Measurements from ENCODE around the gene CCKAR. TPM values are rescaled to one million over a fixed set of nuclear protein-coding genes. Genes with fewer than 3 reads are reported as not detected.

CCKAR gene
- total RNA-seq, 2 experiments from 2014 or later, result not detected

DNA sequence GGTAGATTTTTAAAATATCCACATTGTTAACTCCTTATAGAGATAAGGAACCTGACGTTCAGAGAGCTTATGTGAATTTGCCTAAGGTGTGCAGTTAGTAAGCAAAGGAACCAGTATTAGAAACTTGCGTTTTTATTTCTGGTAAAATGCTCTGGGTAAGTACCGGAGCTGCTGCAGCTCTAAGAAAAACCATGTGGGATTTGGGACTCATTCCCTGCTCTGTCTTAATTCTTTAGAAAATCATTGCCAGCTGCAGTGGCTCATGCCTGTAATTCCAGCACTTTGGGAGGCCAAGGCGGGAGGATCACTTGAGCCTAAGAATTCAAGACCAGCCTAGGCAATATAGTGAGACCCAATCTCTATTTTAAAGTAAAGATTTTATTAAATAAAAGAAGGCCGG is 5.8 kb downstream of the CCKAR start:
- ChIA-PET POLR2A (no interaction called here), CTCF (no interaction called here)
- H3K36me3 Mint-ChIP-seq (ENCODE audit: low read depth), result no peaks in the 10 kb centered on the region
- H3K4me1 Mint-ChIP-seq (ENCODE audit: low read depth), result no peaks in the 10 kb centered on the region
- H3K9me3 Mint-ChIP-seq (ENCODE audit: insufficient read depth), result no peaks in the 10 kb centered on the region
- ATAC-seq (no peak), DNase-seq (no peak)
- peaks cover 4% of the 10 kb centered on the region for H3K27me3 Mint-ChIP-seq (ENCODE audit: low read depth)
- no peak overlapping the region for H3K4me3 Mint-ChIP-seq
- no peak overlapping the region for H3K27ac Mint-ChIP-seq

DNA sequence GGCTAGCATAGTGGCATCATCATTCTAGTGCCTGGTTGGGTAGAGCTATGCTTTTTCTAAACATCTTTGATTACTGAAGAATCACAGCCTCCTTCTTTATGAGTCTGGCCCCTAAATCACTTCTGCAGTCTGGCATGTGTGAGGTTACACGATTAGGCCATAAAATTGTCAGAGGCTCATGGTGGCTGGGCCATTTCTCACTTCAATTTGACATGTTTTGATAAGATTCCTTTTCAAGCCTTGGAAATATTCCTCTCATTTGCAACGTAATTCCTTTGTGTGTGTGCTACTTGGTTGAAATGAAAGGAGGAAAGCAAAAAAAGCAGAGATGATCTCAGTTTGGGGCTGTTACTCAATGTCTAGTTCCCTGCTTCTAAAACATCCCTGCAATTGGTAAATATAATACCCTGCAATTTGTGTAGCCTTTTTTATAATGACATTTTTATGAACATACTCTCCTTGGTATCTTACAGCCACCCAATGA is 6.2 kb downstream of the CCKAR start:
- H3K4me1 Mint-ChIP-seq (ENCODE audit: low read depth), result no peaks in the 10 kb centered on the region
- H3K27ac Mint-ChIP-seq, result no peak overlapping the region
- CTCF ChIA-PET, result no interaction called here
- no peaks in the 10 kb centered on the region for H3K36me3 Mint-ChIP-seq (ENCODE audit: low read depth)
- H3K4me3 Mint-ChIP-seq, result no peak overlapping the region
- peaks cover 4% of the 10 kb centered on the region for H3K27me3 Mint-ChIP-seq (ENCODE audit: low read depth)
- ATAC-seq (no peak), DNase-seq (no peak)
- no peaks in the 10 kb centered on the region for H3K9me3 Mint-ChIP-seq (ENCODE audit: insufficient read depth)
- POLR2A ChIA-PET, result no interaction called here

DNA sequence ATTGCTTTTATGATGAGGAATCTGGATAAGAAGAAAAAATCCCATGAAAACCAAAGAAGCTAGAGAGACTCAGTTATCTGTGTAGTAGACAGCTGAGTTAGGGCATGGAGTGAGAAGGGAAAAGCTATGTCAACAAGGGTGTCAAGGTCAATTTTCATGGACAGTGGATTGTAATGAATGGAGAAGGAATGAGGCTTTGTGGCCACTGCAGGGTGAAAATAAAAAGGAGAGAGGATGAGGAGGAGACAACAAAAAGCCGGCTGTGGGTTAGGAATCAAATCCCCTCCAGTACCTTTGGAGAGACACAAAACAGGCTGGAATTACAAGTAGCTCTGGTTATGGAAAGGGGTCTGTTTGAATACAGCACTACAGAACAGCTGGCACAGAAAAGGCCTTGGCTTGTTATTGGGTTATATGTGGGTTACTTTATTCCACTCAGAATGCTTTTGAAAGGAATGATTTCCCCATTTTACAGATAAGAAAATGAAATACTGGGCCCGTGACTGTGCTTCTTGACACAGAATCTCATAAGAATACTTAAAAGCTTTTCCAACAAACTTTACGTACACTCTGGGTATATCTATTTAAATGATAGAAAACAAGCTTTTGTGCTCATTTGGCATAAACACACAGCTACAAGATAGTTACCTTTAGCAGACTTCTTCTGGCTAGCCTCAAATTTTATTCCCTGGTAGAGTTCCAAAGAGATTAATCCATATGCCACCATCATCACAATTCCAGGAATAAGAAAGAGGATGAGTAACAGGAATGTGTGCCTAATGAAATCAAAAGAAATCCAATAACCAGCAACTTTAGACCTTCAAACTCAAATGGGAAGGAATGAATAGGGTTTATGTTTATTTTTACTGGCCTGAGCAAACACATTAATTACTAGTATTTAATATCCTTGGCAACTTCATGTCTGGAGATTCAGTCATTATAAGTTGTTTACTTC is 7.5 kb downstream of the CCKAR start:
- ATAC-seq (no peak), DNase-seq (no peak)
- H3K4me3 Mint-ChIP-seq, result no peak overlapping the region
- H3K36me3 Mint-ChIP-seq (ENCODE audit: low read depth), result no peaks in the 10 kb centered on the region
- H3K27me3 Mint-ChIP-seq (ENCODE audit: low read depth), result no peaks in the 10 kb centered on the region
- H3K27ac Mint-ChIP-seq, result no peak overlapping the region
- POLR2A ChIA-PET, result no interaction called here
- CTCF ChIA-PET, result no interaction called here
- H3K4me1 Mint-ChIP-seq (ENCODE audit: low read depth), result no peaks in the 10 kb centered on the region
- H3K9me3 Mint-ChIP-seq (ENCODE audit: insufficient read depth), result no peaks in the 10 kb centered on the region

DNA sequence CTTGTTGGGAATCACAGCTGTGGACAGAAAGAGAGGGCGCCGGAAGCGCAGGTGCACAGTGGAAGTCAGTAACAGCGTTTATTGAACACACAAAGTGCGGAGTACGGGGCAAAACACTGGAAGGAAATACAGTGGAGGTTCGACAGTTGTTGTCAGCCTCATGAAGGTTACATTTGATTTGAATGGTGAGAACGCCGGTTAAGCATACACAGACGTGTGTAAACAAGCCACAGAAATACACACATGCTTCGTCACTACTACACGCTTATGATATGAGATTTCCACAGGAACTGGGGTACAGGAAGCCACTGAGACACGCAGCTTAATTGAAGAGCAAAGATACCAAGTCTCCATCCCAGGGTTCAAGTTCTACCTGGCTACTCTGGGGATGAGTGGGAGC is 12.0 kb downstream of the CCKAR start:
- Mint-ChIP-seq H3K27ac (no peak overlapping the region), H3K9me3 (ENCODE audit: insufficient read depth) (no peaks in the 10 kb centered on the region), H3K4me3 (no peak overlapping the region), H3K36me3 (ENCODE audit: low read depth) (no peaks in the 10 kb centered on the region), H3K4me1 (ENCODE audit: low read depth) (no peaks in the 10 kb centered on the region), H3K27me3 (ENCODE audit: low read depth) (no peaks in the 10 kb centered on the region)
- ATAC-seq (no peak), DNase-seq (no peak)
- ChIA-PET CTCF (no interaction called here), POLR2A (no interaction called here)

DNA sequence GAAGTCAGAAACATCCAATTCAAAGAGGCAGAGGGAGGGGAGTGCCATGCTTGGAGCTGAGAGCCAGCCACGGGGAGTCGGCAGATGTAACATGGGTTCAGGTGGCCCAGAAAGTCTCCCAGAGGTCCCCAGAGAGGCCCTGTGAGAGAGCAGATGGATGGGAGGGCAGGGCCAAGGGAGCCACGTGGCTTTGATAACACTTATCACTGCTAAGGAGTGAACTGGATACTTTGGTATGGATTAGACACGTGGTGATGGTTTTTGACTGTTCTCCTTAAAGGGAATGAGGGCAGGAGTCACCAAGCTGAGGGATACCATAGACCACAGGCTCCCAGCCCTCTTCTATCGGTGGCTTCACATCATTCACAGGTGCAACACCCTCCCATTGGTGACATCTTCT is 13.7 kb downstream of the CCKAR start:
- ATAC-seq (no peak), DNase-seq (no peak)
- H3K27me3 Mint-ChIP-seq (ENCODE audit: low read depth), result no peaks in the 10 kb centered on the region
- no peaks in the 10 kb centered on the region for H3K4me1 Mint-ChIP-seq (ENCODE audit: low read depth)
- no peaks in the 10 kb centered on the region for H3K9me3 Mint-ChIP-seq (ENCODE audit: insufficient read depth)
- H3K36me3 Mint-ChIP-seq (ENCODE audit: low read depth), result no peaks in the 10 kb centered on the region
- no peak overlapping the region for H3K4me3 Mint-ChIP-seq
- POLR2A ChIA-PET, result no interaction called here
- no peak overlapping the region for H3K27ac Mint-ChIP-seq
- CTCF ChIA-PET, result no interaction called here

DNA sequence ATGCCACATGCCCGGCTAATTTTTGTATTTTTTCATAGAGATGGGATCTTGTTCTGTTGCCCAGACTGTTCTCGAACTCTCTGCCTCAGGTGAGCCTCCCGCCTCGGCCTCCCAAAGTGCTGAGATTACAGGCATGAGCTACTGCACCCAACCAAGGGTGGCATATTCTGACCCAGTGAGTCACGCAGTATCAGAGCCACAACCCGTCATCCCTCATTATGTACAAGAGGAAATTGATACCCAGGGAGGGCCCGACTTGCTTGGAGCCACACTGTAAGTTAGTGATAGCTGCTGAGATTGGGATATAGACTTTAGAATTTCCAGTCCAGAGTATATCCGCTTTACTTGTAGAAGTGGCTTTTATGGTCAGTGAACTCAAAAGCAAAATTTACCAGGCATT is 14.6 kb downstream of the CCKAR start:
- CTCF ChIA-PET, result no interaction called here
- H3K27me3 Mint-ChIP-seq (ENCODE audit: low read depth), result peaks cover under 1% of the 10 kb centered on the region
- no peak overlapping the region for H3K4me3 Mint-ChIP-seq
- no peaks in the 10 kb centered on the region for H3K9me3 Mint-ChIP-seq (ENCODE audit: insufficient read depth)
- no peaks in the 10 kb centered on the region for H3K36me3 Mint-ChIP-seq (ENCODE audit: low read depth)
- ATAC-seq (no peak), DNase-seq (no peak)
- H3K4me1 Mint-ChIP-seq (ENCODE audit: low read depth), result no peaks in the 10 kb centered on the region
- H3K27ac Mint-ChIP-seq, result no peak overlapping the region
- POLR2A ChIA-PET, result no interaction called here

DNA sequence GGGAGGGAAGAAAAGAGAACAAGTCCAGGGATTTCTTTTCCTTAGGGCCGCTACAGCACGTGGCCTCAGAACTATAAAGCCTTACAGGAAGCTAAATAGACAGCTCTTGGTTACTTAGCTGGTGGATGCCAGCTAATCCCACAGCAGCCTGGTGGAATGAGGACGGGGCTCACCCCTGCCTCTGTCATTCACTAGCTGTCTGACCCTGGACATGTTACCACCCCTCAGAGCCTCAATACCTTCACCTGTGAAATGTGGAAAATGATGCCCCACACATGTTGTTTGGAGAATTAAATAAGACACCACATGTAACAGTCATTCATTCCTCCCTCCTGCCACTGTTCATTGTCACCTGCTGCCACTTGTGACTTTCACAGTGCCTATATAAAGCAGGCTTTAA is 15.7 kb downstream of the CCKAR start:
- Mint-ChIP-seq H3K4me3 (no peak overlapping the region), H3K27ac (no peak overlapping the region), H3K27me3 (ENCODE audit: low read depth) (peaks cover 6% of the 10 kb centered on the region), H3K4me1 (ENCODE audit: low read depth) (no peaks in the 10 kb centered on the region), H3K36me3 (ENCODE audit: low read depth) (no peaks in the 10 kb centered on the region), H3K9me3 (ENCODE audit: insufficient read depth) (no peaks in the 10 kb centered on the region)
- ChIA-PET POLR2A (no interaction called here), CTCF (no interaction called here)
- no peak for DNase-seq
- no peak for ATAC-seq

DNA sequence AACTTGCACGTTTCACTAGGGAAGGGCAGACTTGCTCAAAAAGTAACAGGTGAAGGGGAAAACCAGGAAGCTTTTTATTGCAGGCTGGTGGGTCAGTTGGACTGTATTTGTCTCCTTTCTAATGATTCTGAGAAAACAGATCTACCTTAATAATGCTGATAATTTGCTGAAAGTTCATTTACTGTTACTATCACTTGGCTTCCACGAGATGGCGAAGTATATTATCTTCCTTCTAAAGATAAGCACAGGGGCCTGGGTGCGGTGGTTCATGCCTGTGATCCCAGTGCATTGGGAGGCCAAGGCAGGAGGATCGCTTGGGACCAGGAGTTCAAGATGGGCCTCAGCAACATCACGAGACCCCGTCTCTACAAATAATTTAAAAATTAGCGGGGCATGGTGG is 16.4 kb downstream of the CCKAR start:
- CTCF ChIA-PET, result no interaction called here
- no peak for DNase-seq
- Mint-ChIP-seq H3K4me3 (no peak overlapping the region), H3K27ac (no peak overlapping the region), H3K27me3 (ENCODE audit: low read depth) (peaks cover 6% of the 10 kb centered on the region), H3K36me3 (ENCODE audit: low read depth) (no peaks in the 10 kb centered on the region), H3K4me1 (ENCODE audit: low read depth) (no peaks in the 10 kb centered on the region), H3K9me3 (ENCODE audit: insufficient read depth) (no peaks in the 10 kb centered on the region)
- POLR2A ChIA-PET, result no interaction called here
- ATAC-seq, result no peak

DNA sequence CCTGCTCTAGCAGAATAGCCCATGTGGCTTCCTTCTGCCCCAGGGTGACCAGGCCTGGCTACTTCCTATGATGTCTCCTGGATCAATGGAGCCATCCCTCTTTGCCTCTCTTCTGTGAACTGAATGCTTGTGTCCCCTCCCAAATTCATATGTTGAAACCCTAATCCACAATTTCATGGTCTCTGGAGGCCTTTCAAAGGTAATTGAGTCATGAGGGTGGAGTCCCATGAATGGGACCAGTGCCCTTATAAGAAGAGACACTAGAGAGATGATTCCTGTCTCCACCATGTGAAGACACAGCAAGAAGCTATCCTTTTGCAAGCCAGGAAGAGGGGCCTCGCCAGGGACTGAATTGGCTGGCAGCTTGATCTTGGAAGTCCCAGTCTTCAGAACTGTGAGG is 18.4 kb downstream of the CCKAR start:
- no peak overlapping the region for H3K27ac Mint-ChIP-seq
- H3K9me3 Mint-ChIP-seq (ENCODE audit: insufficient read depth), result no peaks in the 10 kb centered on the region
- H3K27me3 Mint-ChIP-seq (ENCODE audit: low read depth), result peaks cover 6% of the 10 kb centered on the region
- ATAC-seq (no peak), DNase-seq (no peak)
- H3K4me3 Mint-ChIP-seq, result no peak overlapping the region
- CTCF ChIA-PET, result interaction anchor here (1.0 kb wide), 1 partner anchor 534 kb away, joined by 3 read pairs; no protein-coding TSS in a partner anchor
- no peaks in the 10 kb centered on the region for H3K4me1 Mint-ChIP-seq (ENCODE audit: low read depth)
- POLR2A ChIA-PET, result no interaction called here
- H3K36me3 Mint-ChIP-seq (ENCODE audit: low read depth), result no peaks in the 10 kb centered on the region

DNA sequence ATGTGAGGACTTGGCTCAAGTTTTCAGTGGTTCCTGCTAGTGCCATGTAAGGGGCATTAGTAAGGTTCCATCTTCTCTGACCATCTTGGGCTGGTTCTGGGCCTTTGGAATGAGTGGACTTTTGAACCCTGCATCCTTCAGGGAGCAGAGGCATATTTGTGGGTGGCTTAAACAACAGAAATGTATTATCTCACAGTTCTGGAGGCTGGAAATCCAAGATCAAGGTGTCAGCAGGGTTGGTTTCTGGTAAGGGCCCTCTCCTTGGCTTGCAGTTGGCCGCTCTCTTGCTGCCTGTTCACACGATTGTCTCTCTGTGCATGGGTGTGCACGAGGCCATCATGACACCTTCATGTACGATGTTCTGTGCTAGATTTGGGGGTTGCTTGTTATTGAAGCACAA is 21.3 kb downstream of the CCKAR start:
- Mint-ChIP-seq H3K27ac (no peak overlapping the region), H3K9me3 (ENCODE audit: insufficient read depth) (no peaks in the 10 kb centered on the region), H3K27me3 (ENCODE audit: low read depth) (peaks cover 6% of the 10 kb centered on the region), H3K4me1 (ENCODE audit: low read depth) (no peaks in the 10 kb centered on the region), H3K36me3 (ENCODE audit: low read depth) (no peaks in the 10 kb centered on the region), H3K4me3 (no peak overlapping the region)
- no peak for DNase-seq
- CTCF ChIA-PET, result no interaction called here
- no peak for ATAC-seq
- POLR2A ChIA-PET, result no interaction called here

DNA sequence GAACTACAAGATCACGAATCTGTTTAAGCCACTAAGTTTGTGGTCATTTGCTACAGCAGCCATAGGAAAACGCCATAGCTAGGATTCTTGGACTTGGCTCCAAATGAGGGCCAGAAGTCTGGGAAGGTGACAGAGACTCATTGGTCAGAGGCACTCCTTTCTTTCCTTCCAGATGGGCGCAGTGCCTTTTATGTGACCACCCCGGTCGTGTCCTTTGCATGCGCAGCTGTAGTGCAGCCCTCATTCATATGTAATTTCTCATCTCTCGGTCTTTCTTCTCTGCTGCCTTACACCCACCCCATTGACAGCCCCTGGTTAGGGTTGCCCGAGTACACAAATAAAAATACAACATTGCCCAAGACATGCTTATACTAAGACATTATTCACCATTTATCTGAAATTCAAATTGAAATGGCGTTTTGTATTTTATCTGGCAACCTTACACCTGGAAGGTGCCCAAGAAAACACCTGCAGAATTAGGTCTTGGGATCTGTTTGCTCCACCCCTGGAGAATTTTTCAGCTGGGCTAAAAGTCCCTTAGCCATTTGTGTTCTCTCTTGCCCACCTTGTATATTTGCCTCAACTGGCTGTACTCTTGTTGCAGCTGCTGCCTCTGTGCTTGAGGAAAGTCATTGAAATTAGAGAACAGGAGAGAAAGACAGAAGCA is 21.9 kb downstream of the CCKAR start:
- H3K4me3 Mint-ChIP-seq, result no peak overlapping the region
- ATAC-seq (no peak), DNase-seq (no peak)
- ChIA-PET POLR2A (no interaction called here), CTCF (no interaction called here)
- no peaks in the 10 kb centered on the region for H3K9me3 Mint-ChIP-seq (ENCODE audit: insufficient read depth)
- no peaks in the 10 kb centered on the region for H3K36me3 Mint-ChIP-seq (ENCODE audit: low read depth)
- H3K27me3 Mint-ChIP-seq (ENCODE audit: low read depth), result peaks cover 6% of the 10 kb centered on the region
- no peak overlapping the region for H3K27ac Mint-ChIP-seq
- no peaks in the 10 kb centered on the region for H3K4me1 Mint-ChIP-seq (ENCODE audit: low read depth)

DNA sequence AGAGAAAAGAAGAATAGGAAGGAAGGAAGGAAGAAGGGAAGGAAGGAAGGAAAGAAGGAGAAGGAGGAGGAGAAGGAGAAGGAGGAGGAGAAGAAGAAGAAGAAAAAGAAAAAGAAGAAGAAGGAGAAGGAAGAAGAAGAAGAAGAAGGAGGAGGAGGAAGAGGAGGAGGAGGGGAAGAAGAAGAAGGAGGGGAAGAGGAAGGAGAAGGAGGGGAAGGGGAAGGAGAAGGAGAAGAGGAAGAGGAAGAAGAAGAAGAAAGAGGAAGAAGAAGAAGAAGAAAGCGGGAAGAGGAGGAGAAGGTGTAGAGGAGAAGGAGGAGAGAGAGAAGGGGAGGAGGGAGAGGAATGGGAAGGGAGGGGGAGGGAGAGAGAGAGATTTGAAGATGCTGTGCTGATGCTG is 22.6 kb downstream of the CCKAR start:
- Mint-ChIP-seq H3K4me1 (ENCODE audit: low read depth) (no peaks in the 10 kb centered on the region), H3K36me3 (ENCODE audit: low read depth) (no peaks in the 10 kb centered on the region), H3K9me3 (ENCODE audit: insufficient read depth) (no peaks in the 10 kb centered on the region), H3K4me3 (no peak overlapping the region), H3K27ac (no peak overlapping the region), H3K27me3 (ENCODE audit: low read depth) (peaks cover 6% of the 10 kb centered on the region)
- ChIA-PET CTCF (no interaction called here), POLR2A (no interaction called here)
- ATAC-seq (no peak), DNase-seq (no peak)
